ENCODE data around the gene CMTM4. TPM values are rescaled to one million over a fixed set of nuclear protein-coding genes. Genes with fewer than 3 reads are reported as not detected.
A peak's percentile ranks its signal among the peaks of the same experiment; 100 is the strongest.
"Not testable (repeated sequence)": the region's sequence is repeated elsewhere in the genome, so short reads cannot be mapped to it uniquely, and the experiment has no call there.

Gene CMTM4
- total RNA-seq, 2 experiments from 2014 or later: 4.6 to 4.7 TPM

DNA sequence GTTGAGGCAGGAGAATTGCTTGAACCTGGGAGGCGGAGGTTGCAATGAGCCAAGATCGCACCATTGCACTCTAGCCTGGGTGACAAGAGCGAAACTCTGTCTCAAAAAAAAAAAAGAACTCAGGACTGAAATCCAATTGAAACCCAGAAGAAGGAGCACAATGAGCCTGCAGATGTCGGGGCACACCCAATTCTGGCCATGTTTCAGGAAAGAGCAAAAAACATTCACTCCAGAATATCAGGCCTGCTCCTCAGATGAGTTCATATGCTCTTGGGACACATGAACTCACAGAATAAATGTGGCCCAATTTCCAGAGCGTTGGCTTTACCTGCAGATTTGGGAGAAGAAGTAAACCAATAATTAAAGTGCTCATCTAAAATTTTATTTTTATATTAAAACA is 120.2 kb downstream of the CMTM4 start:
- H3K4me1 Mint-ChIP-seq (ENCODE audit: low read depth): peaks cover 9% of the 10 kb centered on the region
- no peak overlapping the region for H3K4me3 Mint-ChIP-seq

DNA sequence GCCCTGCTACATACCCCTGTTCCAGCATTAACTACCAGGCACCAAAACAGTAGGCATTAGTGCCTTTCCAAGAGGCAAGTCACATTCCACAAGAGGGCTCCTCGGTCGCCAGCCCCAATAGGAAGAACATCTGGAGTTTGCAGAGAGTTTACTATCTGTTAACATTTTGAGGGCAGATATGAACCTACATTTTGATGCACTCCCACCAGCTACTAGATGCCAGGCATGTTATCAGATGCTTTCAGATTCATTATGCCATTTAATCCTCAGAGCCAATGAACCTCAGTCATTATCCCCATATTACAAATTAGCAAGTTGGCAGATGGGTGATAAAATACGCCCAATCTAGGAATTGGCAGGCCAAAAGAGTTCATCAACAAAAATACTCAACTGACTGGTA is 121.5 kb downstream of the CMTM4 start:
- no peaks in the 10 kb centered on the region for H3K36me3 Mint-ChIP-seq (ENCODE audit: low read depth)
- intact Hi-C loops (cut with micrococcal nuclease): no loop called here
- CTCF ChIA-PET: interaction anchor here (1.2 kb wide), 2 partner anchors 13 to 169 kb away, joined by 5 to 11 read pairs; no protein-coding TSS in a partner anchor
- peaks cover 24% of the 10 kb centered on the region for H3K27me3 Mint-ChIP-seq (ENCODE audit: low read depth)
- peaks cover 9% of the 10 kb centered on the region for H3K4me1 Mint-ChIP-seq (ENCODE audit: low read depth)
- H3K27ac Mint-ChIP-seq: no peak overlapping the region
- H3K9me3 Mint-ChIP-seq: no peaks in the 10 kb centered on the region
- no peak for DNase-seq
- H3K4me3 Mint-ChIP-seq: no peak overlapping the region

More for the DNA sequence above, 120.2 kb downstream of the CMTM4 start:
- peaks cover 29% of the 10 kb centered on the region for H3K27me3 Mint-ChIP-seq (ENCODE audit: low read depth)
- H3K27ac Mint-ChIP-seq: no peak overlapping the region
- intact Hi-C loops (cut with micrococcal nuclease): no loop called here
- no peaks in the 10 kb centered on the region for H3K9me3 Mint-ChIP-seq
- CTCF ChIA-PET: interaction anchor here (1.2 kb wide), 1 partner anchor 170 kb away, joined by 5 read pairs; no protein-coding TSS in a partner anchor
- H3K36me3 Mint-ChIP-seq (ENCODE audit: low read depth): no peaks in the 10 kb centered on the region
- DNase-seq: no peak

DNA sequence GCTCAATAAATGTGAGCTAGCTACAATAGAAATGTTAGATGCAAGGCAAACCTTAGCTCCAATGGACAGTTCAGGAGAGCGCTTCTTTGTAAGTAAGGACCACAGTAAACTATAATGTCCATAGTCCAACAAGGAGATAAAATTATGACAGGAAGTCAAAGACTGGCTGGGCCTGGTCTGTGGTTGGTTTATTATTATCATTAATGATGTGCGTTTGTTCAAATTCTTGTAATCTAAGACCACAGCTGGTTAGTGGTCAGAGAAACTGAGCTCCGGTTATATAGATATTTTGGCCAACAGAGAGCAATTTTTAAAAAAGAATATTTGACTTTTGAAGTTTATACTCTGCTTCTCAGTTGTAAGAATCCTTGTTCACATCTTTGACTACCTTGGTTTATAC is 122.0 kb downstream of the CMTM4 start:
- H3K4me1 Mint-ChIP-seq (ENCODE audit: low read depth): peaks cover 6% of the 10 kb centered on the region
- H3K36me3 Mint-ChIP-seq (ENCODE audit: low read depth): no peaks in the 10 kb centered on the region
- peaks cover 18% of the 10 kb centered on the region for H3K27me3 Mint-ChIP-seq (ENCODE audit: low read depth)
- no peak for DNase-seq
- no peaks in the 10 kb centered on the region for H3K9me3 Mint-ChIP-seq
- no peak overlapping the region for H3K27ac Mint-ChIP-seq
- CTCF ChIA-PET: interaction anchor here (1.2 kb wide), 1 partner anchor 13 kb away, joined by 11 read pairs; no protein-coding TSS in a partner anchor
- no peak overlapping the region for H3K4me3 Mint-ChIP-seq
- intact Hi-C loops (cut with micrococcal nuclease): no loop called here

GRCh38 chr16:66574081-66574480 is 122.5 kb downstream of the CMTM4 start:
- Mint-ChIP-seq H3K27ac (no peak overlapping the region), H3K9me3 (no peaks in the 10 kb centered on the region), H3K4me1 (ENCODE audit: low read depth) (peaks cover 3% of the 10 kb centered on the region), H3K4me3 (no peak overlapping the region), H3K36me3 (ENCODE audit: low read depth) (no peaks in the 10 kb centered on the region), H3K27me3 (ENCODE audit: low read depth) (peaks cover 15% of the 10 kb centered on the region)
- CTCF ChIA-PET: no interaction called here
- intact Hi-C loops (cut with micrococcal nuclease): no loop called here
- no peak for DNase-seq

DNA sequence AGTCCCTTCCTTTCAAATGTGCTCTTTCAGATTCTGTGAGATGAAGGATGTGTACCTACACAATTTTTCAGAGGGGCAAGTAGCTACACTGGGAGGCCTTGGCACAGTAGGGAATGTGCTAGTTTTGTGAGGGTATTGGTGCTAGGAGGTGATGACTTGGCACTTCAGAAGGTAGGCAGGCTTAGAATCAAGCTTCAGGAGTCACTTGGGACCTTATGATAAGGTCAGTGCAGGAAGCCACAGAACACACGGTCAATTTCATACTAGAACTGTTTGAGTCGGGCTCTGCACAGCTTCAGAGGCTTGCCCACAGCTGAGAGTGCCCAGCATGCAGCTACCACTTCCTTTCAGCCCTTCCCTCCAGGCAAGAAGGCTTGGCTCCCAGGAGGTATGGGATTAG is 124.2 kb downstream of the CMTM4 start:
- no peak overlapping the region for H3K4me3 Mint-ChIP-seq
- CTCF ChIA-PET: interaction anchor here (0.6 to 1.4 kb wide), 5 partner anchors 8 to 97 kb away, joined by 3 to 4 read pairs (median 4); no protein-coding TSS in a partner anchor
- peaks cover 3% of the 10 kb centered on the region for H3K36me3 Mint-ChIP-seq (ENCODE audit: low read depth)
- peaks cover 6% of the 10 kb centered on the region for H3K4me1 Mint-ChIP-seq (ENCODE audit: low read depth)
- no peaks in the 10 kb centered on the region for H3K9me3 Mint-ChIP-seq
- peak overlapping the region; percentile 25 for H3K27ac Mint-ChIP-seq
- H3K27me3 Mint-ChIP-seq (ENCODE audit: low read depth): peaks cover 1% of the 10 kb centered on the region
- intact Hi-C loops (cut with micrococcal nuclease): no loop called here
- no peak for DNase-seq

DNA sequence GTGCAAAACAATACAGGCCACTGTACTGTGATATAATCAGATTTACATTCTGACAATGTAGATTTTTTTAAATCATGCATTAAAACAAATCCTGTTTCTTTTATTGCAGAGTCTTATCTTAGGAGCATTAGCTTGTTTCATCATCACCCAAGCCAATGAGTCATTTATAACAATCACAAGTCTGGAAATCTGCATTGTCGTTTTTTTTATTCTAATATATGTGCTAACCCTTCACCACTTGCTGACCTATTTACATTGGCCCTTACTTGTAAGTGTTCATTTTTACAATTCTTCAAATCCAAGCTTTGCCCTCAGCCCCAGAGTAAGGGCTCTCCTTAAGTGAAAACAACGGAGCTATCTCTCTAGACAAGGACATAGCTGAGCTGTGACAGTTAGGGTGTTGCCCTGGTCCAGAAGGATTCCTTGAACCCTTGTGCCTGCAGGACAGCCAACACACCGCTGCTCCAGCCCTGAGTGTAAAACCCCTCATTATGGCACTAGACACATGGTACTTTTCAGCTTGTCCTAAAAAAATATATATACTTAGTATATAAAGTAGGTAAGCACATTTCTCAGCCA is 126.6 kb downstream of the CMTM4 start:
- Mint-ChIP-seq H3K27ac (no peak overlapping the region), H3K4me3 (no peak overlapping the region), H3K27me3 (ENCODE audit: low read depth) (no peaks in the 10 kb centered on the region), H3K36me3 (ENCODE audit: low read depth) (peaks cover 20% of the 10 kb centered on the region), H3K9me3 (no peaks in the 10 kb centered on the region), H3K4me1 (ENCODE audit: low read depth) (peaks cover 11% of the 10 kb centered on the region)
- intact Hi-C loops (cut with micrococcal nuclease): no loop called here
- no peak for DNase-seq
- CTCF ChIA-PET: interaction anchor here (0.6 to 2.2 kb wide), 6 partner anchors 8 to 261 kb away, joined by 3 to 9 read pairs (median 4); partner anchors contain the start of gene NAE1

- H3K36me3 Mint-ChIP-seq (ENCODE audit: low read depth): peaks cover 23% of the 10 kb centered on the region
- peaks cover 17% of the 10 kb centered on the region for H3K4me1 Mint-ChIP-seq (ENCODE audit: low read depth)
- DNase-seq: no peak
- H3K9me3 Mint-ChIP-seq: no peaks in the 10 kb centered on the region
- no peak overlapping the region for H3K27ac Mint-ChIP-seq
- intact Hi-C loops (cut with micrococcal nuclease): no loop called here
- H3K4me3 Mint-ChIP-seq: no peak overlapping the region
- CTCF ChIA-PET: interaction anchor here (0.6 to 2.2 kb wide), 3 partner anchors 39 to 261 kb away, joined by 3 to 9 read pairs (median 4); partner anchors contain the start of gene NAE1
- no peaks in the 10 kb centered on the region for H3K27me3 Mint-ChIP-seq (ENCODE audit: low read depth)
Measured at GRCh38 chr16:66569131-66569530, 127.4 kb downstream of the CMTM4 start.

- intact Hi-C loops (cut with micrococcal nuclease): no loop called here
- DNase-seq: no peak
- Mint-ChIP-seq H3K9me3 (no peaks in the 10 kb centered on the region), H3K27ac (no peak overlapping the region), H3K36me3 (ENCODE audit: low read depth) (peaks cover 29% of the 10 kb centered on the region), H3K27me3 (ENCODE audit: low read depth) (no peaks in the 10 kb centered on the region), H3K4me3 (no peak overlapping the region), H3K4me1 (ENCODE audit: low read depth) (peaks cover 24% of the 10 kb centered on the region)
- CTCF ChIA-PET: interaction anchor here (2.2 kb wide), 1 partner anchor 40 kb away, joined by 9 read pairs; no protein-coding TSS in a partner anchor
Measured at GRCh38 chr16:66568355-66568754, 128.2 kb downstream of the CMTM4 start.

DNA sequence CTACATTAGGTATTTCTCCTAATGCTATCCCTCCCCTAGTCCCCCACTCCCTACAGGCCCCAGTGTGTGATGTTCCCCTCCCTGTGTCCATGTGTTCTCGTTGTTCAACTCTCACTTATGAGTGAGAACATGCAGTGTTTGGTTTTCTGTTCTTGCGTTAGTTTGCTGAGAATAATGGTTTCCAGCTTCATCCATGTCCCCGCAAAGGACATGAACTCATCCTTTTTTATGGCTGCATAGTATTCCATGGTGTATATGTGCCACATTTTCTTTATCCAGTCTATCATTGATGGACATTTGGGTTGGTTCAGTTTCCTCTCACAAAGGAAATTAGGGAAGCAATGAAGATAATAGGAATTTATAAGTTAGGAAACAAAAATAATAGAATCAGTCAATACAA is 129.3 kb downstream of the CMTM4 start:
- Mint-ChIP-seq H3K36me3 (ENCODE audit: low read depth) (peaks cover 35% of the 10 kb centered on the region), H3K4me1 (ENCODE audit: low read depth) (peaks cover 34% of the 10 kb centered on the region)
- H3K27me3 Mint-ChIP-seq (ENCODE audit: low read depth); H3K27ac Mint-ChIP-seq; H3K4me3 Mint-ChIP-seq; intact Hi-C loops (cut with micrococcal nuclease); H3K9me3 Mint-ChIP-seq; DNase-seq: not testable (repeated sequence)
- CTCF ChIA-PET: interaction anchor here (1.3 kb wide), 1 partner anchor 41 kb away, joined by 3 read pairs; no protein-coding TSS in a partner anchor

DNA sequence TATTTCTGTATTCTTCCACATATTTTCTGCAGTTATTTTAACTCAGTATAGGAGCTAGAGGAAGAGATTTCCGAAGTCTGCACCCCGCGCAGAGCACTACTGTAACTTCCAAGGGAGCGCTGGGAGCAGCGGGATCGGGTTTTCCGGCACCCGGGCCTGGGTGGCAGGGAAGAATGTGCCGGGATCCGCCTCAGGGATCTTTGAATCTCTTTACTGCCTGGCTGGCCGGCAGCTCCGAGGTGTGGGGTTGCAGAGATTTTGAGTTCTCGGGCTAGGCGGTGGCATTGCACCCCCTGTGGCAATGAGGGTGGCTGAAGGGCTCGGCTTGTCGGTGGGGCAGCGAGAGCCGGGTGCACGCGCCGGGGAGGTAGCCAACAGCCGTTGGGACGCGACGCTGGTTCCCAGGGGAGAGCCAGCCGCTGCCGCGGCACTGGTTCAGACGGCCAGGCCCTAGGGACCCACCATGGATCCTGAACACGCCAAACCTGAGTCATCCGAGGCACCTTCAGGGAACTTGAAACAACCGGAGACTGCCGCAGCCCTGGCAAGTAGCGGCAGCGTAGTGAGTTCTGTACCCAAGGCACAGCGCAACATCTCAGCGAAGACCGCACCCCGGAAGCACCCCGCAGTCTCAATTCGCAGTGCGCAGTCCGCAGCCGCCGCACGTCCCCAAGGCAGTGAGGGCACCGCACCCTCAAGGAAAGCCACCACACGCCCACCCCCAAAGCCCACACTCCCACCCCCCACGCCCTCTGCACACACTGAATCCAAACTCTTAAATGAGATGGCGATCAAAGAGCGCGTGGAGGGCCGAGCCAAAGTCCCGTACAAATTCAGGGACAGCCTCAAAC is 130.3 kb downstream of the CMTM4 start, which contains the start of gene CMTM1:
Gene CMTM1 (plus strand): TSS at position 389 of the 851 bp plus-strand sequence. CDS start 75 bp downstream, at position 464.
- CTCF ChIA-PET: interaction anchor here (1.0 to 5.2 kb wide), 6 partner anchors 10 to 161 kb away, joined by 3 to 25 read pairs (median 4); partner anchors contain the start of gene CMTM3
- H3K27ac Mint-ChIP-seq: no peak within 1 kb of the TSS
- peaks cover 41% of the 10 kb centered on the region for H3K4me1 Mint-ChIP-seq (ENCODE audit: low read depth)

More for the DNA sequence above, 130.3 kb downstream of the CMTM4 start, which contains the start of gene CMTM1:
- no peaks in the 10 kb centered on the region for H3K27me3 Mint-ChIP-seq (ENCODE audit: low read depth)
- intact Hi-C loops (cut with micrococcal nuclease): no loop called here
- DNase-seq: no peak
- H3K9me3 Mint-ChIP-seq: no peaks in the 10 kb centered on the region
- peaks cover 38% of the 10 kb centered on the region for H3K36me3 Mint-ChIP-seq (ENCODE audit: low read depth)
- no peak within 1 kb of the TSS for H3K4me3 Mint-ChIP-seq
